C4-2B (cell line): ENCODE measurements around the gene EVI5L.
"Not testable (repeated sequence)": the region's sequence is repeated elsewhere in the genome, so short reads cannot be mapped to it uniquely, and the experiment has no call there.

Experiments
- H3K27ac ChIP-seq: fragments of 450-650 bp; 2 replicates; pipeline ENCODE4 v1.5.1; 2017
- ZFX ChIP-seq: fragments of 450-650 bp; IDR thresholded peaks from 2 replicates; pipeline ENCODE4 v1.6.1; 2017
- TF ChIP-seq, protein P1 (sequence below): fragments of 450-650 bp; conservative IDR thresholded peaks from 2 replicates; pipeline ENCODE4 v1.5.1; 2017; ENCODE audit warnings: mild to moderate bottlenecking

EVI5L gene

GRCh38 chr19:7801020-7801570 is 28.9 kb upstream of the EVI5L start:
- TF ChIP-seq, protein P1, sequence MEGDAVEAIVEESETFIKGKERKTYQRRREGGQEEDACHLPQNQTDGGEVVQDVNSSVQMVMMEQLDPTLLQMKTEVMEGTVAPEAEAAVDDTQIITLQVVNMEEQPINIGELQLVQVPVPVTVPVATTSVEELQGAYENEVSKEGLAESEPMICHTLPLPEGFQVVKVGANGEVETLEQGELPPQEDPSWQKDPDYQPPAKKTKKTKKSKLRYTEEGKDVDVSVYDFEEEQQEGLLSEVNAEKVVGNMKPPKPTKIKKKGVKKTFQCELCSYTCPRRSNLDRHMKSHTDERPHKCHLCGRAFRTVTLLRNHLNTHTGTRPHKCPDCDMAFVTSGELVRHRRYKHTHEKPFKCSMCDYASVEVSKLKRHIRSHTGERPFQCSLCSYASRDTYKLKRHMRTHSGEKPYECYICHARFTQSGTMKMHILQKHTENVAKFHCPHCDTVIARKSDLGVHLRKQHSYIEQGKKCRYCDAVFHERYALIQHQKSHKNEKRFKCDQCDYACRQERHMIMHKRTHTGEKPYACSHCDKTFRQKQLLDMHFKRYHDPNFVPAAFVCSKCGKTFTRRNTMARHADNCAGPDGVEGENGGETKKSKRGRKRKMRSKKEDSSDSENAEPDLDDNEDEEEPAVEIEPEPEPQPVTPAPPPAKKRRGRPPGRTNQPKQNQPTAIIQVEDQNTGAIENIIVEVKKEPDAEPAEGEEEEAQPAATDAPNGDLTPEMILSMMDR: no peak
- no peak for TF ChIP-seq ZFX
- H3K27ac ChIP-seq: no peak overlapping the region

DNA sequence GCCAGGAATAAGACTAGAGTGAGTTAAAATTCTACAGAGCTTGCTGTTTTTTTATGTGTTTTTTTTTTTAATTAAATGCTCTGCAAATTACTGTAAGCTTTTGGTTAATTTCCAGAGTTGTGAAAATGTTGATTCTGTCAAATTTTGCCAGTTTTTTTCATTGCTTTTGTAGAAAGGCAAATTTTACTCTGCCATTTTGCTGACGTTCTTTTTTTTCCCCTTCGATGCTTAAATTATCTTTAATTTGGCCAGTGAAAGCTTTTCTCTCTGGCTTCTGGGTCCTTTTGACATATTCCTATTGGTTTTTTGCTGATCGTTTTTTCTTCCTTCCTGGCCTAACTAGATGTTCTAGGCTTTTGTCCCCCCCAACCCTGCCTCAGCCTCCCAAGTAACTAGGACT is 23.8 kb upstream of the EVI5L start:
- no peak for TF ChIP-seq ZFX
- TF ChIP-seq, protein P1: no peak
- no peak overlapping the region for H3K27ac ChIP-seq

DNA sequence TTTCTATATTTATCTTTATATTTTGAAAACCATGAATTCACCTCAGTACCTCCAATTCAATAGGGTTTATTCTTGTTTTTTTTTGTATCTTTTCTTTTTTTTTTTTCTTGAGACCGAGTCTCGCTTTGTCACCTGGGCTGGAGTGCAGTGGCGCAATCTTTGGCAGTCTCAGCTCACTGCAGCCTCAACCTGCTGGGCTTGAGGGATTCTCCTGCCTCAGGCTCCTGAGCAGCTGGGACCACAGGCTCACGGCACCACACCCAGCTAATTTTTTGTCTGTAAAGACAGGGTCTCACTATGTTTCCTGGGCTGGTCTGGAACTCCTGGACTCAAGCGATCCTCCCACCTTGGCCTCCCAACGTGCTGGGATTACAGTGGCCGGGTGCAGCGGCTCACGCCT is 23.1 kb upstream of the EVI5L start:
- no peak overlapping the region for H3K27ac ChIP-seq
- no peak for TF ChIP-seq ZFX
- TF ChIP-seq, protein P1: no peak

DNA sequence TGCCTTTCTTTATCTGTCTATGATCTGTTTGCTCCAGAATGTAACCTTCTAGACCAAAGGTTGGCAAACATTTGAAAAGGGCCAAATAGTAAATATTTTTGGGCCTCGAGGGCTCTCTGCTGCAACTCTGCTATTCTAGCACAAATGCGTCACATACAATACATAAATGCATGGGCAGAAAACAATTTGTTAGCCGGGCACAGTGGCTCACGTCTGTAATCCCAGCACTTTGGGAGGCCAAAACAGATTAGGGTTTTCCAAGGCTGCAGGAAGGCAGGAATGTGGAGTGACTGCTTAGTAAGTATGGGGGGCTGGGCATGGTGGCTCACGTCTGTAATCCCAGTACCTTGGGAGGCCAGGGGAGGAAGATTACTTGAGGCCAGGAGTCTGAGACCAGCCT is 21.9 kb upstream of the EVI5L start:
- TF ChIP-seq, protein P1: no peak
- no peak for TF ChIP-seq ZFX
- H3K27ac ChIP-seq: no peak overlapping the region

DNA sequence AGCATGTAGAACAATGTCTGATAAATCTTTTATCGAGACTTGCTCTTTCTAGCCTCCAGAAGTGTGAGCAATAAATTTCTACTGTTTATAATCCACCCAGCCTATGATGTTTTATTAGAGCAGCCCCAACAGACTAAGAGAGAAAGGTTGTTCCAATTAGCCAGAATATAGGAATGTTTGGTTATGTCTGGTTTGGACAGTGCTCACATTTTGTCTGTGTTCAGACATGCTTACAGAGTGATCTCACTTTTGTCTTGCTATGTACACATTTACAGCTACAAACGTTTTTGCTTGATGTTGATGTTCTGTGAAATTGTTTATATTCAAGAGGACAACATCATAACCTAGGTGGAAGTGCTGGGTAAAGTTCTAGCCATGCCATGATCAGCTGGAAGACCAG is 18.0 kb upstream of the EVI5L start:
- TF ChIP-seq, protein P1: no peak
- TF ChIP-seq ZFX: no peak

GRCh38 chr19:7815325-7815724 is 14.7 kb upstream of the EVI5L start:
- no peak for TF ChIP-seq ZFX
- TF ChIP-seq, protein P1: no peak
- no peak overlapping the region for H3K27ac ChIP-seq

More for the DNA sequence above, 18.0 kb upstream of the EVI5L start:
- H3K27ac ChIP-seq: no peak overlapping the region

DNA sequence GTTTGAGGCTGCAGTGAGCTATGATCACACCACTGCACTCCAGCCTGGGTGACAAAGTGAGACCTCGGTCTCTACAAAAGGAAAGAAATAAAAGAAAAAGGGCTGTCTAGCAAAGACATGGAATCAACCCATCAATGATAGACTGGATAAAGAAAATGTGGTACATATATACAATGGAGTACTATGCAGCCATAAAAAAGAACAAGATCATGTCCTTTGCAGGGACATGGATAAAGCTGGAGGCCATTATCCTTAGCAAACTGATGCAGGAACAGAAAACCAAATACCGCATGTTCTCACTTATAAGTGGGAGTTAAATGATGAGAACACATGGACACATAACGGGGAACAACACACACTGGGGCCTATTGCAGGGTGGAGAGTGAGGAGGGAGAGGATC is 14.0 kb upstream of the EVI5L start:
- not testable (repeated sequence) for H3K27ac ChIP-seq

- no peak overlapping the region for H3K27ac ChIP-seq
- TF ChIP-seq, protein P1: no peak
- TF ChIP-seq ZFX: no peak
Measured at GRCh38 chr19:7817801-7818200, 12.2 kb upstream of the EVI5L start.
